ENCODE data around the gene TPM2.
A peak's percentile ranks its signal among the peaks of the same experiment; 100 is the strongest.

Gene TPM2

DNA sequence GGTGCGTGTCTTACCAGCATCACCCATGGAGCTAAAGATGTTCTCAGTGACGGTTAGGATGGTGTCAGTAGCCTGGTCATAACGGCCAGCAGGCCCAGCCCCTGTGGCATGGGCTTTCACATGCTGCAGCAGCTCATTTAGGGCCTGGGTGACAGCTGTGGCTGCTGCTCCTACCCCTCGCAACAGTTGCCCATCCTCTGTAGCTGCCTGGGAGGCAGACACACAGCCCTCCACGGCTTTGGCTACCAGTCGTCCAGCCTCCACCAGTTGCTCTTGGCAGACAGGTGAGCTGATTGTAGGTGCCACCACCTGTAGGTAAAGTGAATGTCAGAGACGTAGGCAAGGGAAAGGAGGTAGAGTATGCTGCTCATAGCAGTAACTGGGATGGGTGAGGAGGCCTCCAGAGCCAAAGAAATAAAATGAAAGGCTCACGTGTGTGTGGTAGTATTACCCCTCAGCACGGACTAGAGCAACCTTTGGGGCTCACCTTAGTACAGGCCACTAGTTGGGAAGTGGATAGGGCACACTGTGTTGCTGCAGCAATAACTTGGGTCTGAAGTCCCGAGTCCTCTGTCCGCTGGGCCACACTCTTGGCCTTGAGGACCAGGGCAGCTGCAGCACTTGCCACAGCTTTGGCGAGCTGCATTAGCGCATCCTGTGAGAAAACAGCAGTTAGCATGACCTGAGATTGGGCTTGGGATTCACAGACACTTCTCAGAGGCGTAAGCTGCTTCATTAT is 27.6 kb upstream of the TPM2 start:
- TF ChIP-seq, protein P1, sequence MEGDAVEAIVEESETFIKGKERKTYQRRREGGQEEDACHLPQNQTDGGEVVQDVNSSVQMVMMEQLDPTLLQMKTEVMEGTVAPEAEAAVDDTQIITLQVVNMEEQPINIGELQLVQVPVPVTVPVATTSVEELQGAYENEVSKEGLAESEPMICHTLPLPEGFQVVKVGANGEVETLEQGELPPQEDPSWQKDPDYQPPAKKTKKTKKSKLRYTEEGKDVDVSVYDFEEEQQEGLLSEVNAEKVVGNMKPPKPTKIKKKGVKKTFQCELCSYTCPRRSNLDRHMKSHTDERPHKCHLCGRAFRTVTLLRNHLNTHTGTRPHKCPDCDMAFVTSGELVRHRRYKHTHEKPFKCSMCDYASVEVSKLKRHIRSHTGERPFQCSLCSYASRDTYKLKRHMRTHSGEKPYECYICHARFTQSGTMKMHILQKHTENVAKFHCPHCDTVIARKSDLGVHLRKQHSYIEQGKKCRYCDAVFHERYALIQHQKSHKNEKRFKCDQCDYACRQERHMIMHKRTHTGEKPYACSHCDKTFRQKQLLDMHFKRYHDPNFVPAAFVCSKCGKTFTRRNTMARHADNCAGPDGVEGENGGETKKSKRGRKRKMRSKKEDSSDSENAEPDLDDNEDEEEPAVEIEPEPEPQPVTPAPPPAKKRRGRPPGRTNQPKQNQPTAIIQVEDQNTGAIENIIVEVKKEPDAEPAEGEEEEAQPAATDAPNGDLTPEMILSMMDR (conservative IDR thresholded peaks at IDR 0.05; ENCODE audit: low read length): no peak

DNA sequence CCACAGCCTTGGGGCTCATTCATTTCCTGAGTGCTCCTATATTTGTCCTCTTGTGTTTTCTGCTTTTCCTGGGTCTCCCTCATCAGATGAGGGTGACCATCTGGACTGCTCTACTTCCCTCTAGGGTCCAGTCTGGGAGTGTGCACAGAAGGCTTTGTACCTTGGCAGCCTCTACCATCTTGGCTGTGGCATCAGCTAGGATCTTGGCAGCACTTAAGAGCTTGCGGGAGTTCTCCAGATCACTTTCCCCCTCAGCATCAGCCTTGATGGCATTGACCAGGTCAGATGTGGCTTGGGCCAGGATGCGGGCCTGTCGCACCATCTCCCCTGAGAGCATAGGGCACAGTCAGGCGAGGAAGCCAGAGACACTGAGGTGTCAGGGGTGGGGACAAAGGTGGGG is 26.5 kb upstream of the TPM2 start:
- DNase-seq (ENCODE audit: low read depth): peak; percentile 37
- TF ChIP-seq, protein P1 (conservative IDR thresholded peaks at IDR 0.05; ENCODE audit: low read length): peak; percentile 14; the same call in 1 of the 2 replicates
- no peak overlapping the region for H3K4me3 ChIP-seq (ENCODE audit: low read length)

More for the DNA sequence above, 27.6 kb upstream of the TPM2 start:
- H3K4me3 ChIP-seq (ENCODE audit: low read length): no peak overlapping the region
- DNase-seq (ENCODE audit: low read depth): no peak

DNA sequence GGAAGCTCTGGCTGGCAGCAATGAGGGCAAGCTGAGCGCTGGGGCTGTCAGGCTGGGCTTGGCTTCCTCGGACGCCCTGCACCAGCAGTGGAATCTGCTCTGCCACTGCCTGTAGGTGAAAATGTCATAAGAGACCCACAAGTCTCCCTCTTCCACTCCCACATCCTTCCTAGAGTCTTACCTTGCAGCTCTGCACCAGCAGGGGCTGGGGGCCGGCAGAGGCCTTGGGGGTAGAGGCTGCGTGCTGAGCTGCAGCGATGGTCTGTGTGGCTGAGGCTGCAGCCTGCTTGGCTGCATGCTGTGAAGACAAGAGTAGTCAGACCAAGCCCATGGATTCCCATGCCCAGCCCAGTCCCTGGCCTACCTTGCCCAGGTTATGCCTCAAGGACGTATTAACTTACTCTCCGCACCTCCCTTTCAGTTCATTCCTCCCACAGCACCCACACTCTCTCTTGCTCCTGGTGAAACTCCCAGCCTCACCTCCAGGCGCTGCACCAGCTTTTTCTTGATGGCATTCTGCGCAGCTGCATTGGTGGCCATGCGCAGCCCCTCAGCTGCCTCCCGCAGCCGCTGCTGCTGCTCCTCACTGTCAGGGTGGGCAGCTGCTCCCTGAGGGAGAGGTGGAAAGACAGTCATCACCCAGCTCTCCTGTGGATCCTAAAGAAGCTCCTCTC is 25.0 kb upstream of the TPM2 start:
- DNase-seq (ENCODE audit: low read depth): no peak
- no peak overlapping the region for H3K4me3 ChIP-seq (ENCODE audit: low read length)
- TF ChIP-seq, protein P1 (conservative IDR thresholded peaks at IDR 0.05; ENCODE audit: low read length): no peak

DNA sequence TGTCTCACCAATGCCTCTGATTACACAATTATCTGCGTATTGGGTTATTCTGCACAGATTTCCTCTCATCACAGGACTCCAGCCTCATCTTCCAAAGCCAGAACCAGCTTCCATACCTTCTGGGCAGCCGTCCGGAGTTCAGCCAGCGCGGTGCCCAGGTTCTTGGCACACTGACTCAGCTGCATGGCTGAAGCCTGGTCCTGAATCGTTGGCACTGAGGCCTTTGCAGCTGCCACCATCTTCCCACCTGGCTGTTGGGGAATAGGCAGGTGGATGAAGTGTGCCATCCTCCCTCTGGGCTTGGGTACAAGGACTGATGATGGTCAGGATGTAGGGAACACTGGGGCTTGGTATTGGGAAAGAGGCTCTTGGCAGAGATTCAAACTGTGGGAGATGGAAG is 24.4 kb upstream of the TPM2 start:
- no peak overlapping the region for H3K4me3 ChIP-seq (ENCODE audit: low read length)
- DNase-seq (ENCODE audit: low read depth): no peak
- TF ChIP-seq, protein P1 (conservative IDR thresholded peaks at IDR 0.05; ENCODE audit: low read length): no peak

DNA sequence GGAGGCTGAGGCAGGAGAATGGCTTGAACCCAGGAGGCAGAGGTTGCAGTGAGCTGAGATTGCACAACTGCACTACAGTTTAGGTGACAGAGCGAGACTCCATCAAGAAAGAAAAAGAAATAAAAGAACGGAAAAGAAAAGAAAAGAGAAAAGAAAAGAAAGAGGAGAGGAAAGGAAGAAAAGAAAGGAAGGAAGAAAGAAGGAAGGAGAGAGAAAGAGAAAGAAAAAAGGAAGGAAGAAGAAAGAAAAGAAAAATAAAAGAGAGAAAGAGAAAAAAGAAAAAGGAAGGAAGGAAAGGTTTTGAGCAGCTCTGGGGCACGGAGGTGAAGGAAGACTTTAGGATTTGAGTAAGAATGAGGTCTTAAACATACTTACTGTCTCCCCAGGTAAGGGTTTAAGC is 23.9 kb upstream of the TPM2 start:
- H3K4me3 ChIP-seq (ENCODE audit: low read length): no peak overlapping the region
- DNase-seq (ENCODE audit: low read depth): no peak
- TF ChIP-seq, protein P1 (conservative IDR thresholded peaks at IDR 0.05; ENCODE audit: low read length): no peak

DNA sequence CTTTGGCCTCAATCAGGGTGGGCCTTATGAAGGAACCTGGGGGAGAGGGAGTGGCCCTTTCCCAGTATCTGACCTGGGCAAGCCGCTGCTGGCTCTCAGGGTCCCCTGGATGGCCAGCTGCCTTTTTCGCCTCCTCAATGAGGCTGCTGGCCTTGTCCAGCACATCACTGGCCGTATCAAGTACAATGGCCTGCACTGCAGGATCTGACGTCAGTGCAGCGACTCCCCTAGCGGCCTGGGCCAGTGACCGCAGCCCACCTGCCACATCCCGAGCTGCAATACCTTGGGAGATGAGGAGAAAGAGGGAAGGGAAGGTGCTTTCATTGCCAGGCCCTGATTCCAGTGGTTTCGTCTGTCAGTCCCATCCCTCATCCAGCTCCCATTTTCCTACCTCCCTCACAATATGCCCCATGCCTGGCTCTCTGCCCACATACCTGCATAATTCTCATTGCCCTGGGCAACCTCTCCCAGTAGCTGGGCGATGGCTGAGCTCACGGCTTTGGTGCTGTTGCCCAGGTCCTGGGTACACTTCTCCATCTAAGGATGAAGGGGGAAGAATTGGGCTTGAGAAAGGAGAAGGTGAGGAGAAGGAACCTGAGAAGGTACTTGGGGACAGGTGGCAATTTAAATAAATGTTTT is 23.2 kb upstream of the TPM2 start:
- no peak for DNase-seq (ENCODE audit: low read depth)
- TF ChIP-seq, protein P1 (conservative IDR thresholded peaks at IDR 0.05; ENCODE audit: low read length): no peak
- H3K4me3 ChIP-seq (ENCODE audit: low read length): no peak overlapping the region

All from AG10803 (cell line).